ENCODE results near the gene IHH. TPM values are rescaled to one million over a fixed set of nuclear protein-coding genes. Genes with fewer than 3 reads are reported as not detected.

The IHH gene
- total RNA-seq: 0.16 TPM

GRCh38 chr2:219060821-219061791 lies at the start of gene IHH:
Gene IHH (minus strand): TSS chr2:219060921. CDS start chr2:219060467, 454 bp downstream.
- DNase-seq: no peak

- DNase-seq: no peak
Observed at GRCh38 chr2:219109471-219109870, 48.8 kb upstream of the IHH start.

GRCh38 chr2:219107758-219108157 lies 47.0 kb upstream of the IHH start:
- DNase-seq: no peak

GRCh38 chr2:219106251-219106650 lies 45.5 kb upstream of the IHH start:
- DNase-seq: no peak

GRCh38 chr2:219104107-219105035 lies 43.6 kb upstream of the IHH start:
- no peak for DNase-seq

- DNase-seq: no peak
Observed at GRCh38 chr2:219099329-219099728, 38.6 kb upstream of the IHH start.

GRCh38 chr2:219095406-219095935 lies 34.8 kb upstream of the IHH start:
- DNase-seq: no peak

GRCh38 chr2:219094171-219094570 lies 33.5 kb upstream of the IHH start:
- DNase-seq: no peak

GRCh38 chr2:219090436-219091299 lies 29.9 kb upstream of the IHH start:
- DNase-seq: no peak

GRCh38 chr2:219089330-219089729 lies 28.6 kb upstream of the IHH start:
- DNase-seq: no peak

- no peak for DNase-seq
Observed at GRCh38 chr2:219087848-219088247, 27.1 kb upstream of the IHH start.

- no peak for DNase-seq
Observed at GRCh38 chr2:219087361-219087760, 26.6 kb upstream of the IHH start.

- no peak for DNase-seq
Observed at GRCh38 chr2:219086196-219086595, 25.5 kb upstream of the IHH start.

- DNase-seq: no peak
Observed at GRCh38 chr2:219084791-219085190, 24.1 kb upstream of the IHH start.

GRCh38 chr2:219082332-219082958 lies 21.7 kb upstream of the IHH start:
- DNase-seq: no peak

GRCh38 chr2:219081701-219082331 lies 21.1 kb upstream of the IHH start:
- no peak for DNase-seq

- no peak for DNase-seq
Observed at GRCh38 chr2:219081096-219081495, 20.4 kb upstream of the IHH start.

- no peak for DNase-seq
Observed at GRCh38 chr2:219079417-219079816, 18.7 kb upstream of the IHH start.

GRCh38 chr2:219078951-219079350 lies 18.2 kb upstream of the IHH start:
- no peak for DNase-seq

- DNase-seq: no peak
Observed at GRCh38 chr2:219078126-219078525, 17.4 kb upstream of the IHH start.

- no peak for DNase-seq
Observed at GRCh38 chr2:219076253-219076652, 15.5 kb upstream of the IHH start.

Measured in occipital lobe (tissue), 2 donors.